GM21367 (cell line): Measurements from ENCODE around the gene PRKG1.
A peak's percentile ranks its signal among the peaks of the same experiment; 100 is the strongest.
"Not testable (repeated sequence)": the region's sequence is repeated elsewhere in the genome, so short reads cannot be mapped to it uniquely, and the experiment has no call there.

Experiments used
- ATAC-seq: cut with Tn5 transposase; IDR thresholded peaks from one replicate; pipeline ENCODE4 v1.9.1; 2021; ENCODE audit not compliant: unreplicated experiment

PRKG1 gene

DNA sequence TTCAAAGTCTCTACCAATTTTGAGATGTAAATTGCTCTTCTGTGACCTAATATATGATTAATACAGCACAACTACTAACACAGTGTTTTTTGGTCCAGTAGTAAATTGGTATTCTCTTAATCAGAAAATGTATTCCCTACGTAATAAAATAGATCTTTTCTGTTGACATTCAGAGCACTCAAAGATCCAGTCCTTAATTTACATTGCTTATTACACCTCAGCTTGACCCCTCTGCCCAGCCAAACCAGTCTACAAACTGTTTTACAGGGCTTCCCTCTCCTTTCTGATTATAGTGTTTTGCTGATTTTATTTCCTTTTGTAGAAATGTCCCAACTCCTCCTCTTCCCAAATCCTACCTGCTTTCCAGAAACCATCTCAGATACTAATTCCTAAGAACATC is 293.4 kb downstream of the PRKG1 start:
- ATAC-seq, result no peak

DNA sequence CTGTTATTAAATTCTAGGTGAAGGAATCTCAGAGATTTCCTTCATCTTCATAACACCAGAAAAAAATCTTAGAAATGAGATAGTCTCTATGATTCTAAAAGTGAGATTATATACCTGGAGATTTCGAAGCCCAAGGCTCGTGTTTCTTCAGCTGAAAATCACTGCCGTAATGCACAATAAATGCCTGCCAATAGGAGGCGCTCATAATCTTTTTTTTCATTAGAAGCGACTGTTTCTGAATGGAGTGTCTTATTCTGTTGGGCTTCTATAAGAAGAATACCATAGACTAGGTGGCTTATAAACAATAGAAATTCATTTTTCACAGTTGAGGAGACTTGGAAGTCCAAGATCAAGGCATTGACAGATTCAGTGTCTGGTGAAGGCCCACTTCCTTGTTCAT is 294.7 kb downstream of the PRKG1 start:
- ATAC-seq, result no peak

DNA sequence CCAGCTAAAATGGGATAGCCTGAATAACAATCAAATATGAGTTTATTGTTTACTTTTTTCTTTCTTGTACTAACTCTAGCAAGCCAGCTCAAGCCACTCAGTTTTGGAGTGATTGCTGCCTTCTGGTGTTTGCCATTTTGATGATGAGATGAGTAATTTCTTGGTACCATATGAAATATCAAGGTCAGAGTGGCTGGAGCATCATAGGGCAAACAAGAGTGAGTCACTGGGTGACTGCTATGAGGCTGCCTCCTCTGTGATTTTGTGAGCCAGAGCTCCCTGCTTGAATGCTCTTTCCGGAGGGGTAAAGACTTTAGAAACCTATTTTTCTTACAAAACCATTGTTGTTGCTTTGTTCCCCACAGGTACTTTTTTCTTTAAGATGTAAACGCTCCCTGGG is 295.6 kb downstream of the PRKG1 start:
- ATAC-seq, result no peak

DNA sequence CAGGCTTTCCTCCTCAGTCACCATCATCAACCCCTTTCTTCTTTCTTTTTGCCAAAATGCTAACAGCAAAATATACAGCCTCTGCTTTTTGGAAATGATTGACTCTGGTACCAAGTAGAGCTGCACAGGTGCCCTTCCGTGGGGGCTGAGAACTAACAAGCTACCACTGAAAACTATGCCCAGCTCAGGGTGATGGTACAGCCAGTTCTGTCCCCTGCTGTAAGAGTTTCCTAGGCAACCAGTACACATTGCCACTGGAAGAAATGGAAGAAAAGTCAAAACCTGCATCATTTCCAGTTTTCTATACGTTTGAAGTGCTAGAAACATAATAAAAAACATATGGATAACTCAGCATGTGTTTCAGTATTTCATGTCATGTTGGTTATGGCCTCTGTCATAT is 297.5 kb downstream of the PRKG1 start:
- ATAC-seq, result no peak

DNA sequence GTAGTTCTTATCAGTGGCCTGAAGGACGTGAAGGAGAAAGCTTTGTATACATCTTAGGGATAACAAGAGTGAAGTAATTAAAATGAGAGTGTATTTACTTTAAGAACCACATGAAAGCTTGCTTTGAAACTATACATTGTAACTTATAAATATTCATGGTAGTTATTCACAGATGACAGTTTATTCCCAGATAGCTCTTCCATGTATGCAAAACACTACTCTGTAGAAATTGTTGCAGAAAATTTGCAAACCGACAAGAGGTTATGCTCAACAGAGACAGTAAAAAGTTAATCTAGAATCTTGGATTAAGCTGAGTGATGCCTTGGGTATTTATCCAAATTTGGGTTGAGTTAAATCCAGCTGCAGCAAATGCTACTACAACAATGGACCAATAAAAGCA is 301.5 kb downstream of the PRKG1 start:
- ATAC-seq, result no peak

DNA sequence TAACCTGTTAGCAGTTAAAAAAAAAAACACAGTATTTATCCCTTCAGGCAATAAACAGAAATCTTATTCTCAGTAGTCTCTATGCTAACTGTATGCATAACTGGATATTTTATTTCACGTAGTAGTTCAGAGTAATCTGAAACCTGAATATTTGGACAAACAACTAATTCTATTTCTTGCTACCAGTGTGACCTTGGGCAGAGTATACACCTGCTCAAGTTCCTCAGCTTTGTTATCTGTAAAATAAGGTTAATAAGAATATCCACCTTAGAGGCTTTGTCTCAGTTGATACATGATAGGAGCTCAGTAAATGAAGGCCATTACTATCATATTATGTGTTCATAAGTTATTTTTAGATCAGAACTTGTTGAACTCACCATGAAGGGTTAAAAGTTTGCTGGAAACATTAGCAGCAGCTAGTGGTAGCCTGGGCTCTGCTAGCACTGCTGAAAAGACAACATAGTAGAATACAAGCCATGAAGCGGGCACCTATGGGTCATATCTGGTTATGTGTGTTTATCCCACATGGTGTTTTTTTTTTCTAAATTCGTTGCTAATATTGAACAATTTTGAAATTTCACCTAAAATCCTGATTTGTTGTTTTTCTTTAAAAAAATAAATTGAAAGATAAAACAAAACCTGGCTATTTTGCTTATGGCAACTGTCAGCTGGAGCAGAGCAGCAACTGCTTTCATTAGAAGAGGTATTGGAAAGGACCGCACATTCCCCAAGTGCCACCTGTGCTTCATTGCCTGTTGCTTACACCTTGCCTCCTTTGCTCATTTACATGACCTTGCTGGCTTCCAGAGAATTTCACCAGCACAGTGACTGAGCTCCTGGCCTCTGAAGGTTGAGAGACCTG is 303.0 kb downstream of the PRKG1 start:
- no peak for ATAC-seq

DNA sequence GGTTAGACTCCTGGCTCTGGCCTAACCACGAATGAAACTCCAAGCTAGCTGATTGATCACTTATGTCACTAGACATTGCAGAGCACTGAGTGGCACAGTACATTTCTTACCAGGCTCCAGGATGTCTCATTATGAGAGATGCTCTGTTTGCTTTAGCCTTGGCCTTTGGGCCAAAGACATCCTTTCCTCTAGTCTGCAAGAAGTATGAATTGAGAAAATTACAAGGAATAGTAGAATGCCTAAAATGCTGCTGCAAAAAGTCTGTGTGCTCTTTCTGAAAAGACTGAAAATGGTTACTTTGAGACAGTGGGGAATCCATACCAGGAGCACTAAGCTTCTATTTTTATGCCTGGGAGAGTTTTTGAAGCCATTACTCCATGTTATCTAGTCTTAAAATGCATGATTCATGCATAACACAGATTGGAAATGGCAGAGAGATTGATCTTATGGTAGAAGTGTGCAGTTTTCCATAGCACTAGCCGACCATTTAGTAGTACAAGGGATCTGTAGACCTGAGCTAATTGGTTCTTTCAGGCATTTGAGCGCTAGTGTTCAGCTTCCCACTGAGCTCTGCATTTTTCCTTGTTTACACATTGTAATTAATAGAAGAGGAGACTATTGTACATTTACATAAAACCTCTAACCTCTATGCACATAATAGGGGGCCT is 303.8 kb downstream of the PRKG1 start:
- no peak for ATAC-seq

DNA sequence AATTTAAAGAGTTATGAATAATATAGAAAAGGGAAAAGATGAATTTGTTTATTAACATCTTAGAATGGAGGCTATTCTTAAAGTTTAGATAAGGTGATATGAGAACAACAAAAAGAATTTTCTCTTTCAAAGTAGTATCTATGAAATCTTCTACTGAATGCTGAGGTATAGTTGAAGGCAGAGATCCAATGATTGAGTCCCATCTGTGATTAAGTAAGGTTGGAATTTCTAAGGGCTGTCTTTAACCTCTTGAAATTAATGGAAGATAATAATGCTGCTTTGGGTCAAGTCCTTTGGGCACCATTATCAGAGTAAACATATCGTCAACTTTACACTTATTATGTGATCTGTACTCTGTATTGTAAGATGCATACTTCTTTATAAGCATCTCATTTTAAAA is 307.9 kb downstream of the PRKG1 start:
- ATAC-seq, result no peak

DNA sequence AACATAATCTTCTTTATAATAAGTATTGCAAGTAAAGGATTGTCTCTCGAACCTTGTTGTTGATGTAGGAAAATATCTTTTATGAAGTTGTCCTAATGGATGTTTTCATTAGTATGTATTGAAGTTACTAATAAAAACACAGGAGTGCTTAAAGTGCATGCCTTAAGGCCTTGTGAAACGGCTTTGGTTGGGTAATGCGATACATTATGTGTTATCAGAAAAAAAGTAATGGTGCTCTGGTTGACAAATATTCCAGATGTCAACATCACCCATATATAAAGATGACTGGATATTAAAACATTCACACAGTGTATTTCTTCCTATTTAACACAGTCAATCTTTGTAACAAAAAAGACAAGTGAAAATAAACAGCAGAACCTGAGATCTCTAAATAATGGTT is 310.7 kb downstream of the PRKG1 start:
- ATAC-seq, result no peak

DNA sequence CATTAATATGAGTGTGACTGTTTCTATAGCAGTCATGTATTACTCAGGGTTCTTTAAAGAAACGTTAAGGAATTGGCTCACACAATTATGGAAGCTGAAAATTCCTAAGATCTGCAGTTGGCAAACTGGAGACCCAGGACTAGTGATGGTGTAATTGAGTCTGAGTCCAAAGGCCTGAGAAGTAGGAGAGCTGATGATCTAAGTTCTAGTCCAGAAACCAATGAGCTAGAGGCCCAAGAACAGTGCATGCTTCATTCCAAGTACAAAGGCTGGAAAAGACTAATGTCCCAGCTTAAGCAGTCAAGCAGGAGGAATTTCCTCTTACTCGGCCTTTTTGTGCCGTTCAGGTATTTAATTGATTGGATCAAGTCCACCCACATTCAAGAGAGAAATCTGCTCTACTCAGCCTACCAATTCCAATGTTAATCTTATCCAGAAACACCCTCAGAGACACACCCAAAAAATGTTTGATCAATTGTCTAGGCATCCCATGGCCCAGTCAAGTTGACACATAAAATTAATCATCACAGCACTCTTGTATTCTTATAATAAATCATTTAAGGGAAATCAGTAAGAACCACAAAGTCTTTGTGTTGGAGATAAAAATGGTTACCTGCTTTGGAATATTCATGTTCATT is 312.1 kb downstream of the PRKG1 start:
- no peak for ATAC-seq

DNA sequence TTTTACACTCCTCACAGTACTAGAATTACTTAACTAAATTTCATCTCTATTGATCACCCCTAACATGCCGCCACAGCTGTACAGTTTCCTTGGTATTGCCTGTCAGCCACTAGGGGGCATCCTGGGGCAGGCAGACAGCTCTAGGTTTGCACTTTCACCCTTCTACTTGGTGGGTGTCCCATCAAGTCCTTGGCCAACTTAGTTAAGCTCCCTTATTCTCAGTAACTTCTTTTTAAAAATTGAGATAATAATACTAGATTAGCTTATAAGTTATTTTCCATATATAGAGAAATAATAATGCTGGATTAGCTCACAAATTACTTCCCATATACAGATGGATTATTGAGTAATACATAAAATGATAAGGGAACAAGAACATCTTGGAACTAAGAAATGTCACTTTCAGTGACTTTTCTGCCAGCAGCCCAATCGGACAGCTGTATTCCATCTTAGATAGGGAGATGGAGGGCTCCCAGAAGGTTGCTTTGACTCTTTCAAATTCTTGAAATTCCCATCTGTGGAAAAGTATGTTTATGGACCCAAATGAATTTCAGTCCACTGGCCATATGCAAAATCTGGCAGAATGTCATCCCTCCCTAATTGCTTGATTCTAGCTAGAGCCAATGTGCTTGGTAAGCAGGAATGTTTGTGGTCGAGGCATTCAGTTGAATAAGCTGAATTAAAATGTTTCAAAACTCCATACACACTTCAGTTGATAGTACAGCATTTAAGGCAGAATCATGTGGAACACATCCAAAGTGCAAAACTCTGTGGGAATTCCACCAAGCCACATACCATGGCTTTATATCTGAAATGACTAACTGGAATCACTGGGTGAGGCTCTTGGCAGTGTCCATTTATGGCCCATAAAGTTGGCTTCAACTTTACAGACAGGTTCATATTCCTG is 315.4 kb downstream of the PRKG1 start:
- peak; percentile 93 for ATAC-seq

DNA sequence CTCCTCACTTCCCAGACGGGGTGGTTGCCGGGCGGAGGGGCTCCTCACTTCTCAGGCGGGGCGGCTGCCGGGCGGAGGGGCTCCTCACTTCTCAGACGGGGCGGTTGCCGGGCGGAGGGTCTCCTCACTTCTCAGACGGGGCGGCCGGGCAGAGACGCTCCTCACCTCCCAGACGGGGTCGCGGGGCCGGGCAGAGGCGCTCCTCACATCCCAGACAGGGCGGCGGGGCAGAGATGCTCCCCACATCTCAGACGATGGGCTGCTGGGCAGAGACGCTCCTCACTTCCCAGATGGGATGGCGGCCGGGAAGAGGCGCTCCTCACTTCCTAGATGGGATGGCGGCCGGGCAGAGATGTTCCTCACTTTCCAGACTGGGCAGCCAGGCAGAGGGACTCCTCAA is 318.7 kb downstream of the PRKG1 start:
- ATAC-seq, result not testable (repeated sequence)

DNA sequence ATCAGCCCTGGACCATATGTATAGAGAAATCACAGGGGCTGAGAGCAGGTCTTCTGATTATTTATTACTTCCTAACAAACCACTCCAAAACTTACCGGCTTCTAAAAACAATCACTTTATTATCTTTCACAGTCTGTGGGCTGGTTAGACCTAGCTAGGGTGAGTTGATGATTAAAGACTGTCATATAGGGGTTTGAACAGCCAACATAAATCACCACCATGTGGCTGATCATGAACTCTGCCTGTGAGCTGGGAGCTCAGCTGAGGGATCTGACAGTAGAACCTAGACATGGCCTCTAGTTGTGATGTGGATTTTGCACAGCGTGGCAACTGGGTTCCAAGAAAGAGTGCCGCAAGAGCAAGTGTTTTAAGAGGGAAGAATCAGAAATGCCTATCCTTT is 319.8 kb downstream of the PRKG1 start:
- ATAC-seq, result no peak

DNA sequence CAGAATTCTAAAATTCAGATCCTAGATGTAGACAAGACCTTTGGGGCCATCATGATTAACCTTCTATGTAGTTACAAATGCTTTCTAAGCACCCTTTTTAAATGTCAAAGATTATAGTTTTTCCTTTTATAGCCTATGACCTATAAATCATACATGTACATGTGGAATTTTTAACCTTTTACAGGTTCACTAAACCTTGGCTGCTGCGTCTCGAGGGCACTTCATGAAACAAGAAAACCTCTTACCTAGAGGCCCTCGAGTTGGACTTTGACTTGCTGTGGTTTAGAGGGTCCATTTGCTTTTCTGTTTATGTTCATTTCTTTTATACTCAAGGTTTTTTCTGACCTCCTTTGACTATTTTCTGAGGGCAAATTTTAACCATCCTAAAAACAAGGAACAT is 323.0 kb downstream of the PRKG1 start:
- ATAC-seq, result no peak

DNA sequence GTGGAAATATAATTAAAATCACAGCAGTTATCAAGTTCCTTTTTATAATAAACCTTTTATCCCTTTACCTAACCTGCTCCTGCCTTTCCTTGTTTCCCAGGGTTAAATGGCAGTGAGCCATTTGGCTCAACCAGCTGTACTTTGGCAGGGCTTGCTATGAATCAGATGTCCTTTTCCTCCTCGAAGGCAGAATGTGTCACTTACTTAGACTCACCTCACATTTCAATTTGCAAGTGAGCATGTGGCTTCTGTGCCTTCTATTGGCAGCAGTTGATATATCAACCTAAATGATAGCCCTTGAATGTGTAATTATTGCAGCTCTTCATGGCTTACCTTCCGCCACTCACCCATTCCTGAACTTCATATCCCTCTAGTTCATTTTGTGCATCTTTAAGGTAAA is 323.4 kb downstream of the PRKG1 start:
- ATAC-seq, result no peak

DNA sequence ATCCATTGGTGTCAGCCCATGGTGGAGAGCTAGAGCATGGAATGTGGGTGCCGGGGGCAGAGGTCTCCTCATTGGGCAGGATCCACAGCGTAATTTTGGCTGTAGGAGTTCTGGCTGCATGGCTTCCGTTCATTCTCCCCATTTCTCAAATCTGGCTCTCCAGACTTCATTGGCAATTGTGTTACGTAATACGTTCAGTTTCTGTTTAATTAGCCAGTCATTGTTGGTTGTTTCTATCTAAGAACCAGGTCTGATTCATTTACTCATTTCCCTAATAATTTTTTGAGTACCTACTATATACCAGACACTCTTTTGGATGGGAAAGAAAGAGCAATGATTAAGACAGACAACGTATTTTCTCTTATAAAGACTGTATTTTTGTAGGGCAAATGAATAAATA is 325.6 kb downstream of the PRKG1 start:
- no peak for ATAC-seq

DNA sequence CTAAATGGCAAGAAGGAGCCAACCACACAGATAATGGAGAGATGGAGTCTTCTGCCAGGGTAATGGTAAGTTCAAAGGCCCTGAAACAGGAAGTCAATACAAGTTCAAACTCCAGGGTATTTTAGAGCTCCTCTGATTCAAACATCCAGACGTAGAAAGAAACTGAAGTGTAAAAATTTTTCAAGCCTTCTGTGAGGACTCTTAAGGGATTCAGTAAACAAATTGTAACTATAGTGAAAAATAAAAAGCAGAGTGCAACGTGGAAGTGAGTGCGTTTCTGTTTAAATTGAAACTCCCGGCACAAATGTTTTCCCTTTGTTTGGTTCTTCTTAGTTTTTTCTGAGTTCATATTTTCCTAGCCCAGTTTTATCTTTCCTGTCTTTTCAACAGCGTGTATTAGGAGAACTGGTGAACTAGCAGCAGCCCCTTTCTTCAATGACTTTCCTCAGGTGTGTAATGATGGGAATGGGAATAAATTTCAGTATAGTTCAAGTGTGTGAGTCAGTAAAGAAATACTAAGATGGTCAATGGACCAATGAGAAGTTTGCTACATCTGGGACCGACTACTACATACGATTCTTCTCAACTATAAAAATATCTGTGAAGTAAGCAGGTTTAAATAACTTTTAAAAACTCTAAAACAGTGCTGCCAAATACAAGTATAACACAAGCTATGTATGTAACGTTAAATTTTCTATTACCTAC is 326.3 kb downstream of the PRKG1 start:
- no peak for ATAC-seq

DNA sequence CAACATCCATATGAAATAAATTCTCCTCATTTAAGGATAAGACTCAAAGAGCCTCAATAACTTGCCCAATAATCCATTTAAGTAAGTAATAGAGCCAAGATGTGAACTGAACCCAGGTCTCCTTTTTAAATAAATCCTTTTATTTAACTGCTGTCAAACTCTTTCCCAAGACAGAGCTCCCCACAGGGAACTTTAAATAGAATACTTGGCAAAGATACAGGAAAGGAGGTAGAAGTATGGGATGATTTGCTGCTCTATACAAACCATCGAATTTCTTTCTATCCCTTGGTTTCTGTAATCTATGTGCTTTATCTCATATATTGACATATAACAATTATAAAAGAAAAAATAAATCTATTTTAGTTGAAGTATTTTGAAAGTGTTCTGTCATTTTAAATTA is 329.2 kb downstream of the PRKG1 start:
- no peak for ATAC-seq

DNA sequence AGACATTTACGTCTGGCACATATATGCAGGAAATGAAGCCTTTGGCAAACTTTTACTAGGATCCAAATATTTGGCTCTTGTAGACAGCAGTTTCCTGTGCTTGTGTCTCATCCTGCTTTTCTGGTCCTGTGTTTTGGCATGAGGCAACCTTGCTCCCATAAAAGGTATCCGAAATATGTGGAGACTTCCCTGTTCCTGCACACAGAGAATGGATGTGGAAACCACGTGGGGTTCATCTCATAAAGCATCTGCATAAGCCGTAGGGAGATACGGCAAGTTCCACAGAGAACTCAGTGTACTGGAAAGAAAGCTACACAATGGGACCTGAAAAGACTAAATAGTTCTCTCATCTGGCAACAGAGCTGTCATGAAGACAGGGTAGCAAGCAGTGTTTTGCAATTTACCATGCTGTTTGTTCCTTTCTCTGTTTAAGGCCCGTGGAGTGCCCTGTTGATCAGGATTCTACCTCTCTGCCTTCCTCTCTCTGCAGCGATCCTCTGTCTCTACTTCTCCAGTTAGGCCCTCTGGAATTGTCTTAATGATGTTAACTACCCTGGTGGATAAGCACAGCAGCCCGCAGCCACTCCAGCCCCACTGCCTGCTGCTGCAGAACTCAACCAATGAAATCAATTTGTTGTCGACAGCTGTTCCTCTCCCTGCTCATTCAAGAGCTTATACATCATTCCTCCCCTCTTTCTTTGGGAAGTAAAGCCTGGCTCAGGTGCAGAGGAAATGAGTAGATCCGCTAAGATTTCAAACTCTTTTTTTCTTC is 331.5 kb downstream of the PRKG1 start:
- no peak for ATAC-seq

DNA sequence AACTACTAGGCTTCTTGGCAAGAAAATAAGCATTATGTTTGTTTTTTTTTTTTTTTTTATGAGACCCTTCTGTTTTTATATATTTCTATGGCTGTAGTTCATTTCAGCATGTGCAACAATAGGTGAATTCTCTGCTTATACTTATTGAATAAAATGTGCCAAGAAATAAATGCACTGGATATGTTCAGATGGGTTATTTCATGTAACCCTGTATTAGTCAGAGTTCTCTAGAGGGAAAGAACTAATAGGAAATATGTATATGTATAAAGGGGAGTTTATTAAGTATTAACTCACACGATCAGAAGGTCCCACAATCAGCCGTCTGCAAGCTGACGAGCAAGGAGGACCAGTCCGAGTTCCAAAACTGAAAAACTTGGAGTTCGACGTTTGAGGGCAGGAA is 332.3 kb downstream of the PRKG1 start:
- ATAC-seq, result no peak
